ENCODE data around the gene GPR148. TPM values are rescaled to one million over a fixed set of nuclear protein-coding genes. Genes with fewer than 3 reads are reported as not detected.

GPR148 gene
- total RNA-seq, 4 donors from 2014 or later: not detected

DNA sequence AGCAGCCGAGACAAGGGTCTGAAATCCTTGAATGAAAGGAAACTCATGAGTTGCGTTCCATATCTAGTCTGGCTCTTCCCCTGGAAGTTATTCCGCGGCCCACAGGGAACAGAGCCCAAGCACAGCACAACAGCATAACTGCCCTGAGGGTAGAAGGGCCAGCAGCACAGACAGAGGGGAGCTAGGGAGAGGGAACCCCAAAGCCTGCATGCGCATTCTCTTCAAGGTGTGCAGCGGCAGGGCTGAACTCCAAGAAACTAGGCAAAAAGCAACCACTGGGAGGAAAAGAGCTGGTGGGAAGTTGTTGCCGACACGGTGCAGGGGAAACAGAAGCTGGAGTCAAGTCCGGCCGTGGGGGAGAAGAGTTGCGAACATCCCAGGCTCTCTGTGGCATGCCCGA lies 11.8 kb downstream of the GPR148 start:
- no peak overlapping the region for H3K27ac ChIP-seq
- no peak overlapping the region for H3K4me3 ChIP-seq
- 71 to 75% methylated on average over 12 of the region's 12 CpGs for WGBS, 2 donors
- H3K36me3 ChIP-seq: no peaks in the 10 kb centered on the region
- DNase-seq: no peak
- intact Hi-C loops (cut with DNase I): no loop called here
- no peak for TF ChIP-seq POLR2A (IDR thresholded peaks at IDR 0.05)
- TF ChIP-seq, protein P1, sequence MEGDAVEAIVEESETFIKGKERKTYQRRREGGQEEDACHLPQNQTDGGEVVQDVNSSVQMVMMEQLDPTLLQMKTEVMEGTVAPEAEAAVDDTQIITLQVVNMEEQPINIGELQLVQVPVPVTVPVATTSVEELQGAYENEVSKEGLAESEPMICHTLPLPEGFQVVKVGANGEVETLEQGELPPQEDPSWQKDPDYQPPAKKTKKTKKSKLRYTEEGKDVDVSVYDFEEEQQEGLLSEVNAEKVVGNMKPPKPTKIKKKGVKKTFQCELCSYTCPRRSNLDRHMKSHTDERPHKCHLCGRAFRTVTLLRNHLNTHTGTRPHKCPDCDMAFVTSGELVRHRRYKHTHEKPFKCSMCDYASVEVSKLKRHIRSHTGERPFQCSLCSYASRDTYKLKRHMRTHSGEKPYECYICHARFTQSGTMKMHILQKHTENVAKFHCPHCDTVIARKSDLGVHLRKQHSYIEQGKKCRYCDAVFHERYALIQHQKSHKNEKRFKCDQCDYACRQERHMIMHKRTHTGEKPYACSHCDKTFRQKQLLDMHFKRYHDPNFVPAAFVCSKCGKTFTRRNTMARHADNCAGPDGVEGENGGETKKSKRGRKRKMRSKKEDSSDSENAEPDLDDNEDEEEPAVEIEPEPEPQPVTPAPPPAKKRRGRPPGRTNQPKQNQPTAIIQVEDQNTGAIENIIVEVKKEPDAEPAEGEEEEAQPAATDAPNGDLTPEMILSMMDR (IDR thresholded peaks at IDR 0.05): no peak
- H3K9me3 ChIP-seq: no peaks in the 10 kb centered on the region
- peaks cover 0 to 53% (median 0%) of the 10 kb centered on the region in 4 donors for H3K27me3 ChIP-seq
- H3K4me1 ChIP-seq: no peaks in the 10 kb centered on the region

DNA sequence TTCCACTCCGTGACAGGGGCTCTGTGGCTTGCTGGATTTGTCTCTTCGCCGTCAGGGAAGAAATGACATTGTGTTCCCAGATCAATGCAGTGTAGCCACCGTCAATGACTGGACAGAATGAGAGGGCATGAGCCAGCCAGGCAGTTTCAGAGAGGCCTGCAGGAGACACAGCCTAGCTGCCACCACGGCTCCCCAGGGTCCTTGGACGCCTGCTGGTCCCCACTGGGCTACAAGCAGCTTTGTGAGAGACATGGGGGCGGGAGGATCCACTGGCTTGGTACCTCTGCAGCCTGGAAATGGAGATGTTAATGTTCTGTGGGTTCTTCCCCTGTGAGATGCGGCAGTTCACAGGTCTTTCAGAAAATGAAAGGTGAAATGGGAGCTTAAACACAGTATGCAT lies 14.4 kb downstream of the GPR148 start:
- no peak overlapping the region for H3K27ac ChIP-seq
- DNase-seq: no peak

DNA sequence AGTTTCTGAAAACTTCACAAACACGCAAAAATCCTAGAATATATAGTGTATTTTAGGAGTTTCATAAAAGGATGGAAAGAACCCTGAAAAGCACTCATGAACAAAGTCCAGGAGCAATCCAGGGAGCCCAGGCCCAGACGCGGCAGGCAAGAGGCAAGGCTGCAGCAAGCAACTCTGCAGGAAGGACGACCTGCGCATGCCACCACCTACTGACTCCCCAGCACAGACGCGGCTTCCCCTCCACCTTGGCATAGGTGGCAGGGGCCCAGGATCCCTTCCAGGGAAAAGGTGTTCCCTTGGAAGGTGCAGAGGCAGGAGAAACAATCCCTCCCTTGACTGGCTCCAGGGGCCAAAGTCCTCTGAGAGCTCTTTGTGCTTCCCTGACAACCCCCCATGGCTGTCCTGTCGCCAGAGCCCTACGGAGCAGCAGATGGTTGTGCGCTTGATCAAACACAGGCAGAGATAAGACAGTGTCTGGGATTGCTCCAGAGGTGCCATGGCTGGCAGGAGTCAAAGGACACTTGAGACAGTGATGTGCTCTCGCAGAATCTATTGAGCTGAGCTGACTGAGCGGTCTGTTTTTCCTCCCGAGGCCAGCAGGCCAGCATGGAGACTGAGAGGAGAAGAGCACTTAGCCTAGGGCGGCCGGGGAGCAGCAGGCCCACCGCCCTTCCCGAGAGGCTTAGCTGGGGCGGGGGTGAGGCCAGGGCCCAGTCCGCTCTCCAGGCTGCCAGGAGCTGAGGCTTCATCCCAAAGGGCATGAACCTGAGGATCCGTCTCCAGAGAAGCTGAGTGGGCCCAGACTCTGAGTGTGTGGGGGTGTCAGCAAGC lies 15.6 kb downstream of the GPR148 start:
- no peak for DNase-seq
- WGBS, 2 donors: 46 to 53% methylated on average over 8 to 10 of the region's 20 CpGs
- no peak overlapping the region for H3K4me3 ChIP-seq

More for the DNA sequence above, 14.4 kb downstream of the GPR148 start:
- Histone ChIP-seq H3K4me3 (no peak overlapping the region), H3K9me3 (no peaks in the 10 kb centered on the region), H3K27me3 (peaks cover 0 to 41% (median 0%) of the 10 kb centered on the region in 4 donors), H3K36me3 (no peaks in the 10 kb centered on the region), H3K4me1 (no peaks in the 10 kb centered on the region)
- no peak for TF ChIP-seq POLR2A (IDR thresholded peaks at IDR 0.05)
- TF ChIP-seq, protein P1 (IDR thresholded peaks at IDR 0.05): no peak
- intact Hi-C loops (cut with DNase I): no loop called here
- 52 to 62% methylated on average over 4 to 6 of the region's 8 CpGs for WGBS, 2 donors

DNA sequence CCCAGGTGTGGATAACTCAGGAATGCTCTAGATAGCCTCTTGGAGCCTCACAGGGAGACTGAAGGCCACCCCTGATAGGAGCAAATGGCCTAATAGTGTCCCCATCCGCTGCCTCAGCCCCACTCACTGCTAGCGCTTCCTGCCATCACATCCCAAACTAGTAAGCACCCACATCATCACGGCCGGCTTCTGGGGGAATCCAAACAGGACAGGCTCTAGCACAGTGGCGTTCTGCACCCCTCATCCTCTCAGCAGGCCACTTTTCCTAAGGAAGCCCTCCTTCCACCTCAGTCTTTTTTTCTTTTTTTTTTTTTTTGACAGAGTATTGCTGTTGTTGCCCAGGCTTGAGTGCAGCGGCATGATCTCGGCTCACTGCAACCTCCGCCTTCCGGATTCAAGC lies 20.2 kb downstream of the GPR148 start:
- peaks cover 0 to 41% (median 0%) of the 10 kb centered on the region in 4 donors for H3K27me3 ChIP-seq
- intact Hi-C loops (cut with DNase I): no loop called here
- no peak for DNase-seq
- no peak overlapping the region for H3K27ac ChIP-seq
- 84 to 86% methylated on average over 8 to 9 of the region's 9 CpGs for WGBS, 2 donors
- no peaks in the 10 kb centered on the region for H3K9me3 ChIP-seq
- TF ChIP-seq POLR2A (IDR thresholded peaks at IDR 0.05): no peak
- TF ChIP-seq, protein P1 (IDR thresholded peaks at IDR 0.05): no peak
- no peaks in the 10 kb centered on the region for H3K36me3 ChIP-seq
- H3K4me1 ChIP-seq: no peaks in the 10 kb centered on the region
- no peak overlapping the region for H3K4me3 ChIP-seq

More for the DNA sequence above, 15.6 kb downstream of the GPR148 start:
- no peak for TF ChIP-seq POLR2A (IDR thresholded peaks at IDR 0.05)
- TF ChIP-seq, protein P1 (IDR thresholded peaks at IDR 0.05): no peak
- intact Hi-C loops (cut with DNase I): no loop called here
- Histone ChIP-seq H3K36me3 (no peaks in the 10 kb centered on the region), H3K27me3 (peaks cover 0 to 34% (median 0%) of the 10 kb centered on the region in 4 donors), H3K9me3 (no peaks in the 10 kb centered on the region), H3K27ac (no peak overlapping the region), H3K4me1 (no peaks in the 10 kb centered on the region)

DNA sequence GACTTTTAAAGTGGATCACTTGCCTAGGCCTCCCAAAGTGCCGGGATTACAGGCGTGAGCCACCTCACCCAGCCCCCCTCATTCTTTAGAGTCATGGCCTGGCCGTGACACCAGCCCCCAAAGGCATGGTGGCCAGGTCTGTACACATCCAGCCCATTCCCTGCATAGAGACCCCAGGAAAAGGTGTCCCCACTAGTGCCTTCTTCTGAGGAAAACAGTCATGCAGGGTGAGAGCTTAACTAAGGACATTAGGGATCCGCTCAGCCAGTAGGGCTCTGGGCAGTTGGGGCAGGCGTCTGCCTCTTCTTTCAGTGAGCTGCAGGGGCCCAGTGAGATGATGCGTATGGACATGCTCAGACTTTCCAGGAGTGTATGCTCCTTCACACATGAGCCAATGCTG lies 20.8 kb downstream of the GPR148 start:
- Histone ChIP-seq H3K27ac (no peak overlapping the region), H3K9me3 (no peaks in the 10 kb centered on the region), H3K4me3 (no peak overlapping the region), H3K4me1 (no peaks in the 10 kb centered on the region), H3K27me3 (peaks cover 0 to 38% (median 0%) of the 10 kb centered on the region in 4 donors), H3K36me3 (no peaks in the 10 kb centered on the region)
- intact Hi-C loops (cut with DNase I): no loop called here
- TF ChIP-seq, protein P1 (IDR thresholded peaks at IDR 0.05): no peak
- TF ChIP-seq POLR2A (IDR thresholded peaks at IDR 0.05): no peak
- WGBS, 2 donors: 47 to 74% methylated on average over 3 to 4 of the region's 6 CpGs
- no peak for DNase-seq
